H1 (cell line): ENCODE data around the gene GARS1. TPM values are rescaled to one million over a fixed set of nuclear protein-coding genes. Genes with fewer than 3 reads are reported as not detected.

Experiments used
- CTCF ChIA-PET: fragments of 300-600 bp; sonication (Branson Sonifier 250); formaldehyde crosslinking; loops from one replicate; lab custom pipeline; 2021; ENCODE audit not compliant: partially characterized antibody; lab: Charles Lee
- POLR2A ChIA-PET: fragments of 300-600 bp; sonication (Branson Sonifier 250); formaldehyde crosslinking; loops from one replicate; lab custom pipeline; 2021; ENCODE audit warnings: inconsistent platforms; ENCODE audit not compliant: partially characterized antibody; lab: Charles Lee
- DNase-seq, 2 experiments: peaks; one replicate each; pipeline versions ENCODE4 v3.0.0 to v3.0.0-alpha.2; 2010 to 2022; ENCODE audit warnings: low spot score in 2 of 2, low read depth in 1 of 2, mixed read lengths in 1 of 2
- FAIRE-seq: peaks from 2 replicates; lab custom pipeline; 2011; peaks lifted over from hg19 to GRCh38; lab: Jason Lieb, UNC
- H2AFZ ChIP-seq: 2 replicates; pipeline ENCODE4 v1.8.1; 2012; ENCODE audit warnings: low read length, inconsistent platforms
- H2AK5ac ChIP-seq: 2 replicates; pipeline ENCODE4 v1.6.1; 2013; ENCODE audit warnings: low read depth, low read length
- H2BK120ac ChIP-seq: replicated peaks from 2 replicates; pipeline ENCODE3; 2013; ENCODE audit warnings: low read depth, low read length, inconsistent platforms
- H2BK12ac ChIP-seq: 2 replicates; pipeline ENCODE4 v1.6.1; 2013; ENCODE audit warnings: low read depth, low read length
- H2BK15ac ChIP-seq: 2 replicates; pipeline ENCODE4 v1.6.1; 2013; ENCODE audit warnings: low read length
- H2BK20ac ChIP-seq: 2 replicates; pipeline ENCODE4 v1.6.1; 2013; ENCODE audit warnings: low read length
- H2BK5ac ChIP-seq: 2 replicates; pipeline ENCODE4 v1.6.1; 2013; ENCODE audit warnings: low read depth, low read length
- H3K14ac ChIP-seq: 2 replicates; pipeline ENCODE4 v1.6.1; 2013; ENCODE audit warnings: inconsistent platforms; ENCODE audit not compliant: insufficient read length
- H3K18ac ChIP-seq: 2 replicates; pipeline ENCODE4 v1.6.1; 2013; ENCODE audit warnings: low read length; ENCODE audit errors: extremely low read depth
- H3K23ac ChIP-seq: 2 replicates; pipeline ENCODE4 v1.6.1; 2013; ENCODE audit warnings: inconsistent platforms; ENCODE audit not compliant: insufficient read length
- H3K23me2 ChIP-seq: 2 replicates; pipeline ENCODE4 v1.6.1; 2013; ENCODE audit warnings: low read depth, low read length
- H3K27ac ChIP-seq: 2 replicates; pipeline ENCODE4 v1.6.1; 2011; ENCODE audit warnings: low read depth, low read length, inconsistent platforms
- H3K27me3 ChIP-seq, 4 experiments: replicated peaks in 1 of 4; 1 replicate in 1 of 4; 2 replicates in 3 of 4; pipeline versions ENCODE4 v1.6.1 to v1.8.1; 2011 to 2013; ENCODE audit warnings: low read length in 3 of 4, mild to moderate bottlenecking in 3 of 4, inconsistent platforms in 2 of 4, mixed read lengths in 2 of 4, moderate library complexity in 1 of 4; ENCODE audit not compliant: control insufficient read depth in 3 of 4, insufficient read depth in 3 of 4; ENCODE audit errors: extremely low read depth in 1 of 4
- H3K36me3 ChIP-seq, 4 experiments: 2 replicates each; pipeline versions ENCODE4 v1.6.1 to v1.8.1; 2011 to 2013; ENCODE audit warnings: mild to moderate bottlenecking in 4 of 4, low read length in 3 of 4, moderate library complexity in 2 of 4, control low read depth in 1 of 4, inconsistent platforms in 1 of 4; ENCODE audit not compliant: insufficient read depth in 4 of 4, control insufficient read depth in 2 of 4
- H3K4ac ChIP-seq: replicated peaks from 2 replicates; pipeline ENCODE3; 2013; ENCODE audit warnings: low read length, low read depth, mixed read lengths, inconsistent platforms; ENCODE audit not compliant: insufficient read length
- H3K4me1 ChIP-seq, 4 experiments: replicated peaks in 1 of 4; 1 replicate in 1 of 4; 2 replicates in 3 of 4; pipeline versions ENCODE4 v1.6.1 to v1.8.1; 2011 to 2013; ENCODE audit warnings: low read length in 3 of 4, inconsistent platforms in 2 of 4, mixed read lengths in 1 of 4; ENCODE audit not compliant: insufficient read depth in 4 of 4, control insufficient read depth in 3 of 4
- H3K4me2 ChIP-seq, 2 experiments: 2 replicates each; pipeline versions ENCODE4 v1.6.1 to v1.8.1; 2011 to 2013; ENCODE audit warnings: low read depth in 2 of 2, low read length in 2 of 2, control low read depth in 1 of 2, inconsistent platforms in 1 of 2, mild to moderate bottlenecking in 1 of 2; ENCODE audit not compliant: insufficient read depth in 1 of 2
- H3K4me3 ChIP-seq, 4 experiments: fragments of 200-600, 300-600 bp in 1 of 4; sonication (generic), shearing (Covaris generic), sonication (Bioruptor Twin) in 1 of 4; 2 replicates each; pipeline versions ENCODE4 v1.5.1 to v1.8.1; 2011 to 2016; ENCODE audit warnings: low read length in 4 of 4, low read depth in 3 of 4, control low read depth in 2 of 4, inconsistent platforms in 2 of 4, mild to moderate bottlenecking in 2 of 4, mixed read lengths in 1 of 4, moderate library complexity in 1 of 4; ENCODE audit not compliant: insufficient read depth in 2 of 4; ENCODE audit errors: extremely low read depth in 1 of 4
- H3K56ac ChIP-seq: replicated peaks from 2 replicates; pipeline ENCODE3; 2013; ENCODE audit warnings: low read depth, mild to moderate bottlenecking, mixed read lengths, low read length, inconsistent platforms; ENCODE audit not compliant: insufficient read length
- H3K79me1 ChIP-seq: 2 replicates; pipeline ENCODE4 v1.6.1; 2013; ENCODE audit warnings: low read depth, low read length, control low read depth
- H3K79me2 ChIP-seq, 2 experiments: 2 replicates each; pipeline versions ENCODE4 v1.6.1 to v1.8.1; 2012 to 2013; ENCODE audit warnings: low read length in 2 of 2, mild to moderate bottlenecking in 2 of 2, inconsistent platforms in 1 of 2; ENCODE audit not compliant: insufficient read depth in 2 of 2, control insufficient read depth in 1 of 2
- H3K9ac ChIP-seq, 4 experiments: replicated peaks in 1 of 4; 1 replicate in 1 of 4; 2 replicates in 3 of 4; pipeline versions ENCODE4 v1.6.1 to v1.8.1; 2011 to 2013; ENCODE audit warnings: low read depth in 3 of 4, low read length in 3 of 4, control low read depth in 2 of 4, mild to moderate bottlenecking in 2 of 4, moderate library complexity in 2 of 4, inconsistent platforms in 1 of 4; ENCODE audit errors: extremely low read depth in 1 of 4
- H3K9me3 ChIP-seq, 2 experiments: 2 replicates each; pipeline versions ENCODE4 v1.6.1 to v1.8.1; 2012 to 2013; ENCODE audit warnings: mild to moderate bottlenecking in 2 of 2, moderate library complexity in 2 of 2, control low read depth in 1 of 2, inconsistent platforms in 1 of 2, low read depth in 1 of 2, low read length in 1 of 2, mixed read lengths in 1 of 2; ENCODE audit not compliant: insufficient read depth in 2 of 2
- H4K20me1 ChIP-seq, 2 experiments: replicated peaks in 1 of 2; 2 replicates each; pipeline versions ENCODE3 to v1.8.1; 2011 to 2013; ENCODE audit warnings: inconsistent platforms in 2 of 2, low read length in 2 of 2, mild to moderate bottlenecking in 1 of 2; ENCODE audit not compliant: insufficient read depth in 2 of 2, control insufficient read depth in 1 of 2
- H4K5ac ChIP-seq: 2 replicates; pipeline ENCODE4 v1.6.1; 2013; ENCODE audit warnings: low read length, low read depth, mixed read lengths, inconsistent platforms; ENCODE audit not compliant: insufficient read length
- H4K8ac ChIP-seq: 2 replicates; pipeline ENCODE4 v1.8.0; 2013; ENCODE audit warnings: mild to moderate bottlenecking, moderate library complexity, low read length, inconsistent platforms; ENCODE audit not compliant: insufficient read depth; ENCODE audit errors: extremely low read depth
- H4K91ac ChIP-seq: replicated peaks from 2 replicates; pipeline ENCODE3; 2013; ENCODE audit warnings: low read length, mixed read lengths, inconsistent platforms; ENCODE audit not compliant: insufficient read length
- BCL11A ChIP-seq, 2 experiments: IDR thresholded peaks; one replicate each; pipeline ENCODE4 v1.6.1; 2011; ENCODE audit warnings: low read depth in 2 of 2, low read length in 2 of 2, mild to moderate bottlenecking in 2 of 2
- GABPA ChIP-seq: IDR thresholded peaks from 2 replicates; pipeline ENCODE4 v1.6.1; 2011; ENCODE audit warnings: mild to moderate bottlenecking, low read length, moderate library complexity, borderline replicate concordance; ENCODE audit not compliant: insufficient read depth
- GTF2F1 ChIP-seq: IDR thresholded peaks from 2 replicates; pipeline ENCODE4 v1.6.1; 2012; ENCODE audit warnings: low read depth, low read length, improper control_type of control experiment, borderline replicate concordance
- HDAC2 ChIP-seq, 2 experiments: fragments of 300-600 bp in 1 of 2; sonication (generic) in 1 of 2; IDR thresholded peaks; 2 replicates each; pipeline ENCODE4 v1.6.1; 2011 to 2012; ENCODE audit warnings: low read depth in 2 of 2, low read length in 2 of 2, mild to moderate bottlenecking in 2 of 2, moderate library complexity in 2 of 2, borderline replicate concordance in 1 of 2, inconsistent platforms in 1 of 2
- HDAC6 ChIP-seq: IDR thresholded peaks from one replicate; pipeline ENCODE4 v1.7.1; 2012; ENCODE audit warnings: low read depth, mild to moderate bottlenecking, inconsistent platforms, low read length, moderate library complexity
- RNF2 ChIP-seq: fragments of 200-900, 300-1000 bp; sonication (generic); IDR thresholded peaks from 2 replicates; pipeline ENCODE4 v1.7.1; 2016; ENCODE audit warnings: borderline replicate concordance, low read depth, mild to moderate bottlenecking, antibody characterized with exemption, low read length; ENCODE audit not compliant: poor library complexity, severe bottlenecking; ENCODE audit errors: missing control alignments
- RXRA ChIP-seq: IDR thresholded peaks from 2 replicates; pipeline ENCODE4 v1.6.1; 2011; ENCODE audit warnings: low read depth, mild to moderate bottlenecking, low read length, moderate library complexity; ENCODE audit not compliant: insufficient read depth
- SP4 ChIP-seq: IDR thresholded peaks from 2 replicates; pipeline ENCODE4 v1.6.1; 2012; ENCODE audit warnings: low read length, inconsistent platforms
- WGBS, 2 experiments: shearing (Covaris generic) in 1 of 2; methylation state at CpG; one replicate each; pipeline versions ENCODE4 v1.1.6 to v1.1.7; 2013 to 2015; ENCODE audit warnings: low lambda C conversion rate in 2 of 2, mixed read lengths in 2 of 2, inconsistent platforms in 1 of 2, low coverage in 1 of 2, missing lambda C conversion rate in 1 of 2; ENCODE audit not compliant: insufficient replicate concordance in 2 of 2, insufficient coverage in 1 of 2, insufficient read length in 1 of 2; ENCODE audit errors: extremely low coverage in 1 of 2, missing lambda C conversion rate in 1 of 2; 5-methylcytosine and 5-hydroxymethylcytosine counted together
- polyA plus RNA-seq, 7 experiments: library from polyadenylated mRNA; depleted of rRNA in 3 of 7; stranded (reverse) in 5 of 7; unstranded in 2 of 7; fragments of >200 nt in 5 of 7; fragments of 200-250 nt in 2 of 7; gene quantifications; 1 replicate in 5 of 7; 2 replicates in 1 of 7; 4 replicates in 1 of 7; pipeline versions ENCODE4 v1.2.1 to v1.2.3, GENCODE V29; 2011 to 2013; ENCODE audit warnings: missing spikeins in 2 of 7, mixed read lengths in 2 of 7
- total RNA-seq: library from RNA; stranded (reverse); fragmentation: NEBNext Ultra II Directional; extraction: Animal tissue kit (Norgen Biotek cat#: 25700); gene quantifications from 2 replicates; pipeline ENCODE4 v1.2.1, GENCODE V29; 2021
- TF ChIP-seq, protein P1 (sequence below): IDR thresholded peaks from 2 replicates; pipeline ENCODE4 v1.6.1; 2012; ENCODE audit warnings: inconsistent platforms

The GARS1 gene
- total and polyA plus RNA-seq, 2 of the 8 experiments (the other 6 are each of a cell fraction or from before 2014, with no cell fraction given) = 270 to 476 TPM

DNA sequence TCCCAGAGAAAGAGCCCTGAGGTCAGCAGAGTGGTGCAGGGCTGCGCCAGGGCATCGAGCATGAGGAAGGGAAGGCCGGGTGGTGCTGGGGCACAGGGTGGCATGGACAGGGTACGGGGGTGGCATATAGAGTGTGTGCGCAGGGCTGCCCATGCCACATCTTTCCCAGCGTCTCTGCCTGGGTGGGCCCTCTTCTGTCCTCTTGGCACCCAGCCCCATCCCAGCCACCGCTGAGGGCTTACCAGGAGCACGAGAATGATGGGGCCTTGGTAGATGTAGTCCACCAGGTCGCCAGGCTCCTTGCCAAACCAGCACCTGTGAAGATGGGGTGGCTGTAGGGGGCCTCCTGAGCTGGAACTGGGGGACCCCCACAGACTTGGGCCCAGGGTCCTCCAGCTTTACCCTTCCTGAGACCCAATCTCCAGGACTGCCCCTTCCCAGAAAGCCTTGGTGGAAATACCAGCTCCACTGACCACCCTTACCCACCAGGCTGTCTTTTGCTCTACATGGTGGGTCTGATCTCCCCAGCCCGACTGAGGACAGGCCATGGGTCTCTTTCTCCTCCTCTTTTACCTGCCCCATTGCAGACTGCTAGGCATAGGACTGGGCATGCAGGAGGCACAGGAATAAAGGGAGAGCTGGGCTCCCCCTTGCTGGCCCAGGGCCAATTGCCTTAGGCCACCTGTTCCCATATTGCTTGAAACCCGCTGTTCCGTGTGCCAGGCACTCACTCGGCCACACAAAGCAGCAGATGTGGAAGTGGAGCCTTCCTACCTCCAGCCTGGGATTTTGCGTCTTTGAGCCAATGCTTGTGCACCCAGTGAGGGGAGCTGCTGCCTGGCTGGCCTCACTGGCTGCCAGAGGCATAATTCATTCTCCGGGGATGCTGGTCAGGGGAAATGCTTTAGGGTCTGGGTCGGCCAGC, 65.9 kb downstream of the GARS1 start:
- Histone ChIP-seq H2BK12ac (no peak overlapping the region), H2BK5ac (no peak overlapping the region), H4K8ac (no peak overlapping the region), H3K36me3 (no peaks in the 10 kb centered on the region; a peak in 1 of 8 replicates), H2AFZ (no peak overlapping the region), H4K5ac (no peak overlapping the region), H3K23me2 (peaks cover 5% of the 10 kb centered on the region; the same call in 1 of the 2 replicates), H3K9ac (no peak overlapping the region), H3K79me1 (no peaks in the 10 kb centered on the region; the same call in 1 of the 2 replicates), H3K18ac (no peak overlapping the region), H3K14ac (no peak overlapping the region), H3K27ac (no peak overlapping the region), H2BK20ac (no peak overlapping the region), H3K79me2 (no peaks in the 10 kb centered on the region), H3K23ac (no peak overlapping the region), H4K20me1 (peaks cover 0 to 10% of the 10 kb centered on the region in 2 experiments), H3K4ac (no peak overlapping the region), H3K4me2 (no peak overlapping the region), H2BK120ac (no peak overlapping the region), H3K27me3 (no peaks in the 10 kb centered on the region; a peak in 1 of 7 replicates), H3K9me3 (no peaks in the 10 kb centered on the region), H4K91ac (no peak overlapping the region), H2BK15ac (no peak overlapping the region), H2AK5ac (no peak overlapping the region), H3K4me1 (peaks cover 0 to 3% (median 0%) of the 10 kb centered on the region in 4 experiments; a peak in 2 of 7 replicates), H3K56ac (no peak overlapping the region), H3K4me3 (no peak overlapping the region)
- 94% methylated on average over 15 of the region's 16 CpGs; no CpG with 5 or more reads in 1 of the 2 experiments for WGBS, 2 experiments
- CTCF ChIA-PET = interaction anchor here (1.1 to 7.5 kb wide), 6 partner anchors 11 to 85 kb away, joined by 3 to 68 read pairs (median 10); partner anchors contain the start of gene CRHR2
- FAIRE-seq = no peak
- DNase-seq = no peak
- POLR2A ChIA-PET = interaction anchor here (1.8 kb wide), 1 partner anchor 71 kb away, joined by 5 read pairs; no protein-coding TSS in a partner anchor
- no peak for TF ChIP-seq RNF2
- TF ChIP-seq GABPA = no peak
- TF ChIP-seq, protein P1, sequence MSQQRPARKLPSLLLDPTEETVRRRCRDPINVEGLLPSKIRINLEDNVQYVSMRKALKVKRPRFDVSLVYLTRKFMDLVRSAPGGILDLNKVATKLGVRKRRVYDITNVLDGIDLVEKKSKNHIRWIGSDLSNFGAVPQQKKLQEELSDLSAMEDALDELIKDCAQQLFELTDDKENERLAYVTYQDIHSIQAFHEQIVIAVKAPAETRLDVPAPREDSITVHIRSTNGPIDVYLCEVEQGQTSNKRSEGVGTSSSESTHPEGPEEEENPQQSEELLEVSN = no peak
- no peak for TF ChIP-seq SP4
- no peak for TF ChIP-seq HDAC2 (IDR thresholded peaks at IDR 0.05; ENCODE audit: borderline replicate concordance in 1 of 2, low read depth in 2 of 2, low read length in 2 of 2)
- no peak for TF ChIP-seq BCL11A (IDR thresholded peaks at IDR 0.05; ENCODE audit: low read depth in 2 of 2, low read length in 2 of 2)
- no peak for TF ChIP-seq HDAC6
- no peak for TF ChIP-seq RXRA
- no peak for TF ChIP-seq GTF2F1
